Endothelial cell of umbilical vein (primary cell): ENCODE data around the gene TMEM89. TPM values are rescaled to one million over a fixed set of nuclear protein-coding genes. Genes with fewer than 3 reads are reported as not detected.

Experiments
- BruUV-seq: library from RNA; stranded (reverse); fragments of 400-500 nt; replicated peaks from 2 replicates; lab custom pipeline; 2021; lab: Mats Ljungman, UMichigan
- CTCF ChIA-PET: fragments of 300-600, 350-600 bp; sonication (Branson Sonifier 250); formaldehyde crosslinking; loops from one replicate; lab custom pipeline; 2021; ENCODE audit warnings: antibody characterized with exemption, inconsistent platforms; lab: Charles Lee
- POLR2A ChIA-PET: fragments of 300-600, 350-600 bp; sonication (Branson Sonifier 250); formaldehyde crosslinking; loops from one replicate; lab custom pipeline; 2021; ENCODE audit warnings: antibody characterized with exemption, inconsistent platforms; lab: Charles Lee
- DNase-seq: peaks from one replicate; pipeline ENCODE4 v3.0.0-alpha.2; 2011; ENCODE audit warnings: low read depth, low spot score
- FAIRE-seq: peaks from 2 replicates; lab custom pipeline; 2011; peaks lifted over from hg19 to GRCh38; lab: Jason Lieb, UNC
- H2AFZ ChIP-seq: 2 replicates; pipeline ENCODE4 v1.6.0; 2012; ENCODE audit warnings: low read depth, low read length, control low read depth, inconsistent platforms
- H3K27ac ChIP-seq: 2 replicates; pipeline ENCODE4 v1.5.1; 2011; ENCODE audit warnings: low read depth, mild to moderate bottlenecking, control low read depth, low read length, moderate library complexity; ENCODE audit not compliant: insufficient read depth
- H3K27me3 ChIP-seq, 2 experiments: 2 replicates each; pipeline versions ENCODE4 v1.6.0 to v1.6.1; 2011; ENCODE audit warnings: low read length in 2 of 2, mixed read lengths in 1 of 2; ENCODE audit not compliant: control insufficient read depth in 2 of 2, insufficient read depth in 2 of 2
- H3K36me3 ChIP-seq, 2 experiments: 2 replicates in 1 of 2; 3 replicates in 1 of 2; pipeline ENCODE4 v1.5.1; 2011; ENCODE audit warnings: low read length in 2 of 2, mild to moderate bottlenecking in 1 of 2, moderate library complexity in 1 of 2; ENCODE audit not compliant: control insufficient read depth in 2 of 2, insufficient read depth in 2 of 2; ENCODE audit errors: extremely low read depth in 1 of 2
- H3K4me1 ChIP-seq: 3 replicates; pipeline ENCODE4 v1.5.1; 2011; ENCODE audit warnings: mild to moderate bottlenecking, low read length; ENCODE audit not compliant: control insufficient read depth, insufficient read depth; ENCODE audit errors: extremely low read depth
- H3K4me2 ChIP-seq: 2 replicates; pipeline ENCODE4 v1.6.1; 2011; ENCODE audit warnings: low read length, control low read depth, mixed read lengths; ENCODE audit not compliant: insufficient read depth
- H3K4me3 ChIP-seq, 3 experiments: fragments of 200-600 bp in 1 of 3; sonication (generic), shearing (Covaris generic) in 1 of 3; replicated peaks in 1 of 3; 2 replicates each; pipeline ENCODE4 v1.5.1; 2011 to 2016; ENCODE audit warnings: control low read depth in 3 of 3, low read length in 3 of 3, mild to moderate bottlenecking in 2 of 3, inconsistent platforms in 1 of 3, low read depth in 1 of 3, moderate library complexity in 1 of 3; ENCODE audit not compliant: insufficient read depth in 1 of 3
- H3K79me2 ChIP-seq: 2 replicates; pipeline ENCODE4 v1.6.0; 2012; ENCODE audit warnings: low read length, inconsistent platforms; ENCODE audit not compliant: control insufficient read depth, insufficient read depth
- H3K9ac ChIP-seq: replicated peaks from 2 replicates; pipeline ENCODE3; 2011; ENCODE audit warnings: low read length, control low read depth; ENCODE audit not compliant: insufficient read depth; ENCODE audit errors: extremely low read depth
- H3K9me1 ChIP-seq: replicated peaks from 3 replicates; pipeline ENCODE4 v1.6.0; 2011; ENCODE audit warnings: mild to moderate bottlenecking, low read length; ENCODE audit not compliant: control insufficient read depth, insufficient read depth; ENCODE audit errors: extremely low read depth
- H3K9me3 ChIP-seq: replicated peaks from 2 replicates; pipeline ENCODE4 v1.5.1; 2012; ENCODE audit warnings: low read length, inconsistent platforms; ENCODE audit not compliant: control insufficient read depth, insufficient read depth
- H4K20me1 ChIP-seq: replicated peaks from 2 replicates; pipeline ENCODE3; 2011; ENCODE audit warnings: mild to moderate bottlenecking, low read length; ENCODE audit not compliant: control insufficient read depth, insufficient read depth; ENCODE audit errors: extremely low read depth
- EZH2 ChIP-seq: IDR thresholded peaks from 2 replicates; pipeline ENCODE4 v1.6.1; 2012; ENCODE audit warnings: borderline replicate concordance, low read depth, mild to moderate bottlenecking, moderate library complexity, low read length, inconsistent platforms; ENCODE audit not compliant: severe bottlenecking
- FOS ChIP-seq: IDR thresholded peaks from 2 replicates; pipeline ENCODE4 v1.6.1; 2011; ENCODE audit warnings: mild to moderate bottlenecking, low read length, moderate library complexity, borderline replicate concordance; ENCODE audit not compliant: insufficient read depth
- GATA2 ChIP-seq: IDR thresholded peaks from 2 replicates; pipeline ENCODE4 v1.7.0; 2011; ENCODE audit warnings: low read depth, mild to moderate bottlenecking, moderate library complexity, mixed read lengths, low read length; ENCODE audit not compliant: insufficient read length, insufficient read depth
- JUN ChIP-seq: IDR thresholded peaks from 2 replicates; pipeline ENCODE4 v1.6.1; 2011; ENCODE audit warnings: borderline replicate concordance, low read depth; ENCODE audit not compliant: insufficient read length, insufficient read depth
- MYC ChIP-seq: IDR thresholded peaks from one replicate; pipeline ENCODE4 v1.6.1; 2011; ENCODE audit warnings: mild to moderate bottlenecking, low read depth, low read length
- POLR2A ChIP-seq: IDR thresholded peaks from 2 replicates; pipeline ENCODE4 v1.6.1; 2012; ENCODE audit warnings: low read depth, mild to moderate bottlenecking, control low read depth, low read length
- POLR2AphosphoS5 ChIP-seq: IDR thresholded peaks from 2 replicates; pipeline ENCODE4 v1.6.1; 2012; ENCODE audit warnings: low read depth, mild to moderate bottlenecking, control low read depth, low read length, moderate library complexity; ENCODE audit not compliant: insufficient read depth
- dilution Hi-C: fragments of 300-500 bp; cut with MboI; formaldehyde crosslinking; loops from one replicate; pipeline ENCODE4 v1.15.0; 2019; ENCODE audit warnings: low sequenced_read_pairs; ENCODE audit not compliant: extremely low pct_ligation_motif_present
- intact Hi-C: fragments of 100-400 bp; cut with micrococcal nuclease; formaldehyde crosslinking; loops from one replicate; pipeline ENCODE4 v1.10.0; 2022
- polyA plus RNA-seq, 4 experiments: library from polyadenylated mRNA; depleted of rRNA in 3 of 4; stranded (reverse) in 3 of 4; unstranded in 1 of 4; fragments of >200 nt; gene quantifications; 2 replicates each; pipeline versions ENCODE4 v1.2.1 to v1.2.3, GENCODE V29; 2011 to 2012; ENCODE audit warnings: missing spikeins in 1 of 4
- total RNA-seq: library from RNA; stranded (reverse); gene quantifications from 2 replicates; pipeline ENCODE4 v1.2.3, GENCODE V29; 2021
- TF ChIP-seq, protein P1 (sequence below), 2 donors: IDR thresholded peaks; 1 replicate in 1 of 2; 2 replicates in 1 of 2; pipeline ENCODE4 v1.5.1; 2011; ENCODE audit warnings: low read length in 2 of 2, mild to moderate bottlenecking in 2 of 2, moderate library complexity in 2 of 2, control low read depth in 1 of 2, inconsistent platforms in 1 of 2, low read depth in 1 of 2; ENCODE audit not compliant: insufficient read depth in 1 of 2; ENCODE audit errors: extremely low read depth in 1 of 2

TMEM89 gene
- total and polyA plus RNA-seq, 2 donors (not counting 3 experiments of a cell fraction or from before 2014, with no cell fraction given): not detected

DNA sequence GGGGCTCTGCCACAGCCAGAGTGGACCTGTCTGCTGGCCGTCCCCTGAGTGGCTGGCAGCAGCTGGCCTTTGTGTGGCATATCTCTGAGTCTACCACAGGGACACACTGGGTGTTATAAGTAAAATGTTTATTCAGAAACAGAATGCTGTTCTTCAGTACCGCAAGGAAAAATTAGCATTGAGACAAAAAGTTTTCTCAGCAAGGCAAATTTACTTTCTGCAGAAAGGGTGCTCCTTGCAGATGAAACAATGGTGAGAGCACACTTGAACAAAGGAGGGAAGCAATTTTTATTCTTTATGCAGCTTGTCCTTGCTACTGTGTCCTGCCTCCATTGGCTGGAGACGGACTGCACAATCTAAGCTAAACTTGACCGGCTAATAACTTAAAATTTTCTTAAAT lies 4.0 kb downstream of the TMEM89 start:
- H3K9me3 ChIP-seq: peaks cover 4% of the 10 kb centered on the region
- FAIRE-seq (no peak), DNase-seq (no peak)
- H4K20me1 ChIP-seq: no peaks in the 10 kb centered on the region
- intact Hi-C loops (no loop called here), dilution Hi-C loops (no loop called here)
- no peak overlapping the region for H3K4me3 ChIP-seq
- H3K4me1 ChIP-seq: peaks cover 8% of the 10 kb centered on the region
- TF ChIP-seq EZH2: no peak
- TF ChIP-seq POLR2AphosphoS5: no peak
- TF ChIP-seq MYC: no peak
- TF ChIP-seq, protein P1, sequence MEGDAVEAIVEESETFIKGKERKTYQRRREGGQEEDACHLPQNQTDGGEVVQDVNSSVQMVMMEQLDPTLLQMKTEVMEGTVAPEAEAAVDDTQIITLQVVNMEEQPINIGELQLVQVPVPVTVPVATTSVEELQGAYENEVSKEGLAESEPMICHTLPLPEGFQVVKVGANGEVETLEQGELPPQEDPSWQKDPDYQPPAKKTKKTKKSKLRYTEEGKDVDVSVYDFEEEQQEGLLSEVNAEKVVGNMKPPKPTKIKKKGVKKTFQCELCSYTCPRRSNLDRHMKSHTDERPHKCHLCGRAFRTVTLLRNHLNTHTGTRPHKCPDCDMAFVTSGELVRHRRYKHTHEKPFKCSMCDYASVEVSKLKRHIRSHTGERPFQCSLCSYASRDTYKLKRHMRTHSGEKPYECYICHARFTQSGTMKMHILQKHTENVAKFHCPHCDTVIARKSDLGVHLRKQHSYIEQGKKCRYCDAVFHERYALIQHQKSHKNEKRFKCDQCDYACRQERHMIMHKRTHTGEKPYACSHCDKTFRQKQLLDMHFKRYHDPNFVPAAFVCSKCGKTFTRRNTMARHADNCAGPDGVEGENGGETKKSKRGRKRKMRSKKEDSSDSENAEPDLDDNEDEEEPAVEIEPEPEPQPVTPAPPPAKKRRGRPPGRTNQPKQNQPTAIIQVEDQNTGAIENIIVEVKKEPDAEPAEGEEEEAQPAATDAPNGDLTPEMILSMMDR (IDR thresholded peaks at IDR 0.05; ENCODE audit: extremely low read depth in 1 of 2, insufficient read depth in 1 of 2, low read depth in 1 of 2, low read length in 2 of 2): no peak
- no peak for TF ChIP-seq GATA2
- TF ChIP-seq POLR2A: no peak
- CTCF ChIA-PET: no interaction called here
- H3K27ac ChIP-seq: no peak overlapping the region
- H3K79me2 ChIP-seq: no peaks in the 10 kb centered on the region
- POLR2A ChIA-PET: no interaction called here
- no peak overlapping the region for H3K9ac ChIP-seq
- no peaks in the 10 kb centered on the region for H3K9me1 ChIP-seq
- no peak overlapping the region for H2AFZ ChIP-seq
- H3K4me2 ChIP-seq: no peak overlapping the region
- H3K36me3 ChIP-seq: no peaks in the 10 kb centered on the region
- H3K27me3 ChIP-seq: no peaks in the 10 kb centered on the region
- no TSS peak for BruUV-seq

GRCh38 chr3:48614044-48614443 lies 7.5 kb downstream of the TMEM89 start:
- peaks cover 2% of the 10 kb centered on the region for H3K79me2 ChIP-seq
- no peaks in the 10 kb centered on the region for H3K36me3 ChIP-seq
- peak overlapping the region; percentile 33 for H2AFZ ChIP-seq
- peaks cover 8% of the 10 kb centered on the region for H3K4me1 ChIP-seq
- H3K9me1 ChIP-seq: no peaks in the 10 kb centered on the region
- DNase-seq (peak; percentile 37), FAIRE-seq (peak; percentile 71)
- ChIA-PET CTCF (no interaction called here), POLR2A (no interaction called here)
- no peaks in the 10 kb centered on the region for H3K27me3 ChIP-seq
- intact Hi-C loops (no loop called here), dilution Hi-C loops (no loop called here)
- no peak overlapping the region for H3K4me3 ChIP-seq
- no peak overlapping the region for H3K4me2 ChIP-seq
- no peak overlapping the region for H3K27ac ChIP-seq
- no peaks in the 10 kb centered on the region for H4K20me1 ChIP-seq
- peak; percentile 81 for TF ChIP-seq FOS
- peak; percentile 68 for TF ChIP-seq JUN
- TF ChIP-seq GATA2: no peak
- H3K9me3 ChIP-seq: peaks cover 4% of the 10 kb centered on the region
- no TSS peak for BruUV-seq
- no peak overlapping the region for H3K9ac ChIP-seq
